ENCODE data around the gene UXS1. TPM values are rescaled to one million over a fixed set of nuclear protein-coding genes. Genes with fewer than 3 reads are reported as not detected.

Gene UXS1
- total and polyA plus RNA-seq, 9 of the 15 experiments (the other 6 are each of a cell fraction or from before 2014, with no cell fraction given), result 5.8 to 25.8 (median 15.0) TPM

- H3K9me3 ChIP-seq (replicated peaks; ENCODE audit: control insufficient read depth, insufficient read depth, low read depth, low read length), result no peaks in the 10 kb centered on the region
- DNase-seq (ENCODE audit: extremely low read depth in 1 of 4, low spot score in 3 of 4), result no peak
- no peaks in the 10 kb centered on the region for H3K27me3 ChIP-seq (ENCODE audit: control insufficient read depth in 2 of 2, insufficient read depth in 2 of 2, low read length in 2 of 2)
- H3K27ac ChIP-seq (ENCODE audit: extremely low read depth, low read depth, low read length), result no peak overlapping the region
- H3K36me3 ChIP-seq (ENCODE audit: control insufficient read depth, insufficient read depth, low read length), result peaks cover 17% of the 10 kb centered on the region; the same call in 2 of the 3 replicates
- in situ Hi-C loops (cut with MboI), result no loop called here
- CTCF ChIA-PET (ENCODE audit: low intra/inter-chr PET ratio), result no interaction called here
- H3K79me2 ChIP-seq (ENCODE audit: control insufficient read depth, insufficient read depth, low read length), result peaks cover 68% of the 10 kb centered on the region
- peaks cover 6 to 27% of the 10 kb centered on the region in 2 experiments; a peak in 4 of 5 replicates for H3K4me1 ChIP-seq (replicated peaks in 1 of 2; ENCODE audit: control insufficient read depth in 2 of 2, insufficient read depth in 2 of 2, low read length in 2 of 2)
- H3K9ac ChIP-seq (ENCODE audit: insufficient read depth in 1 of 2, low read depth in 2 of 2, low read length in 2 of 2), result 0 out of 4 replicates have a peak overlapping the region, but pooled peaks of 1 of the 2 experiments have one; percentile 19
- ATAC-seq, result no peak
- POLR2A ChIA-PET, result no interaction called here
- H4K20me1 ChIP-seq (replicated peaks; ENCODE audit: control insufficient read depth, insufficient read depth, low read length), result peaks cover 8% of the 10 kb centered on the region
- TF ChIP-seq AFF4 (CRISPR knock-in tag; IDR thresholded peaks at IDR 0.05) (no peak), BHLHE40 (IDR thresholded peaks at IDR 0.05; ENCODE audit: low read length) (no peak), PKNOX1 (IDR thresholded peaks at IDR 0.05) (peak; percentile 43; the same call in 1 of the 2 replicates)
- intact Hi-C loops (cut with micrococcal nuclease), result no loop called here
- H3K4me2 ChIP-seq (ENCODE audit: insufficient read depth, low read length), result no peak overlapping the region
- no peak overlapping the region for H3K4me3 ChIP-seq
- 68% methylated on average over 5 of the region's 10 CpGs for WGBS (ENCODE audit: insufficient coverage, low coverage, missing lambda C conversion rate)
- no peaks in the 10 kb centered on the region for H3K9me1 ChIP-seq (ENCODE audit: control insufficient read depth, insufficient read depth, low read length)
- no peak overlapping the region for H2AFZ ChIP-seq (ENCODE audit: low read depth, low read length)
- FAIRE-seq, result no peak
- no TSS peak for BruUV-seq (replicated peaks)
Observed at GRCh38 chr2:106181064-106181463, 13.0 kb downstream of the UXS1 start.

Measured in K562 (cell line).